SH-SY5Y (cell line): ENCODE data around the gene WWP2.

ENCODE experiments used
- GATA2 ChIP-seq: IDR thresholded peaks from 2 replicates; pipeline ENCODE4 v1.6.1; 2011; ENCODE audit warnings: mild to moderate bottlenecking, low read depth, low read length
- GATA3 ChIP-seq: IDR thresholded peaks from 2 replicates; pipeline ENCODE4 v1.6.1; 2011; ENCODE audit warnings: low read depth, mild to moderate bottlenecking, low read length, moderate library complexity

DNA sequence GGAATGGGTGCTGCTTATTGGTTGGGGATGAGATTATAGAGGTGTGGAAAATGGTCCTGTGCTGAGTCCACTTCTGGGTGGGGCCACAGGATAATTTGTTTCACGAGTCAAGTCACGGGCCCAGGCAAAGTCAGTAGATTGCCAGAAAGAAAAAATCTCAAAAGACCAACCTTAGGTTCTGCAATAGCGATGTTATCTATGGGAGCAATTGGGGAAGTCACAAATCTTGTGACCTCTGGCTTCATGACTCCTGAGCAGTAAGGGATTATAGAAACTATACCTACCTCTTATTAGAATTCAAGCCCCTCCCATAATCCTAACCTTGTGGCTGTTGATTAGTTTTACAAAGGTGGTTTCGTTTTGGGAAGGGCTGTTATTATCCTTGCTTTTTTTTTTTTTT is 31.4 kb downstream of the WWP2 start:
- TF ChIP-seq GATA2 = no peak
- TF ChIP-seq GATA3 = no peak
